HEK293 (cell line): ENCODE data around the gene KRT12.

Experiments used
- CTCF ChIA-PET: fragments of 350-600 bp; formaldehyde crosslinking; extraction: SDS; loops from one replicate; lab custom pipeline; 2021; ENCODE audit warnings: antibody characterized with exemption; lab: Yijun Ruan, JAX
- POLR2A ChIA-PET: fragments of 300-600 bp; formaldehyde crosslinking; extraction: SDS; loops from one replicate; lab custom pipeline; 2020; ENCODE audit warnings: antibody characterized with exemption, inconsistent platforms; lab: Yijun Ruan, JAX
- H3K27ac ChIP-seq: fragments of 200-500 bp; sonication (Bioruptor generic); 2 replicates; pipeline ENCODE4 v1.5.1; 2014; ENCODE audit warnings: low read depth, low read length, control low read depth, inconsistent platforms; ENCODE audit errors: extremely low read depth
- H3K36me3 ChIP-seq, 2 experiments: fragments of 200-500 bp in 1 of 2; sonication (Bioruptor generic) in 1 of 2; 1 replicate in 1 of 2; 2 replicates in 1 of 2; pipeline ENCODE4 v1.5.1; 2014 to 2017; ENCODE audit warnings: inconsistent platforms in 2 of 2, low read length in 2 of 2; ENCODE audit not compliant: control insufficient read depth in 2 of 2, insufficient read depth in 1 of 2
- H3K4me1 ChIP-seq: fragments of 200-500 bp; sonication (Bioruptor generic); 2 replicates; pipeline ENCODE4 v1.5.1; 2014; ENCODE audit warnings: mild to moderate bottlenecking, low read length, inconsistent platforms; ENCODE audit not compliant: control insufficient read depth, insufficient read depth
- H3K4me3 ChIP-seq: 2 replicates; pipeline ENCODE4 v1.5.1; 2011; ENCODE audit warnings: low read depth, mild to moderate bottlenecking, control low read depth, low read length, moderate library complexity
- H3K9me3 ChIP-seq: fragments of 200-500 bp; sonication (Bioruptor generic); 2 replicates; pipeline ENCODE4 v1.5.1; 2014; ENCODE audit warnings: low read depth, low read length, inconsistent platforms; ENCODE audit not compliant: control insufficient read depth, insufficient read depth
- BCL11A ChIP-seq: fragments of 450-650 bp; formaldehyde crosslinking; IDR thresholded peaks from 2 replicates; pipeline ENCODE4 v1.5.1; 2016; ENCODE audit warnings: low read depth, missing biosample characterization, missing genetic modification characterization
- GLIS1 ChIP-seq: fragments of 450-650 bp; formaldehyde crosslinking; IDR thresholded peaks from 2 replicates; pipeline ENCODE4 v1.5.1; 2016; ENCODE audit warnings: missing biosample characterization, missing genetic modification characterization
- REPIN1 ChIP-seq: fragments of 450-650 bp; formaldehyde crosslinking; IDR thresholded peaks from 2 replicates; pipeline ENCODE4 v1.5.1; 2017; ENCODE audit warnings: missing biosample characterization, missing genetic modification characterization, low read depth
- SCRT1 ChIP-seq: fragments of 450-650 bp; formaldehyde crosslinking; IDR thresholded peaks from 2 replicates; pipeline ENCODE4 v1.5.1; 2016; ENCODE audit warnings: missing biosample characterization, missing genetic modification characterization, borderline replicate concordance
- SCRT2 ChIP-seq: fragments of 450-650 bp; formaldehyde crosslinking; IDR thresholded peaks from 2 replicates; pipeline ENCODE4 v1.5.1; 2016; ENCODE audit warnings: missing biosample characterization, missing genetic modification characterization
- SP7 ChIP-seq: fragments of 450-650 bp; formaldehyde crosslinking; IDR thresholded peaks from 2 replicates; pipeline ENCODE4 v1.5.1; 2016; ENCODE audit warnings: missing biosample characterization, missing genetic modification characterization
- ZBTB20 ChIP-seq: fragments of 450-650 bp; formaldehyde crosslinking; IDR thresholded peaks from 2 replicates; pipeline ENCODE4 v1.5.1; 2016; ENCODE audit warnings: missing biosample characterization, missing genetic modification characterization
- ZBTB8A ChIP-seq: fragments of 450-650 bp; formaldehyde crosslinking; IDR thresholded peaks from 2 replicates; pipeline ENCODE4 v1.5.1; 2016; ENCODE audit warnings: missing biosample characterization, missing genetic modification characterization
- ZFP37 ChIP-seq: fragments of 450-650 bp; formaldehyde crosslinking; IDR thresholded peaks from 2 replicates; pipeline ENCODE4 v1.5.1; 2016; ENCODE audit warnings: missing biosample characterization, missing genetic modification characterization
- ZNF132 ChIP-seq: fragments of 450-650 bp; formaldehyde crosslinking; IDR thresholded peaks from 2 replicates; pipeline ENCODE4 v1.5.1; 2017; ENCODE audit warnings: missing biosample characterization, missing genetic modification characterization, borderline replicate concordance
- ZNF133 ChIP-seq: fragments of 450-650 bp; formaldehyde crosslinking; IDR thresholded peaks from 2 replicates; pipeline ENCODE4 v1.5.1; 2016; ENCODE audit warnings: missing biosample characterization, missing genetic modification characterization
- ZNF266 ChIP-seq: fragments of 450-650 bp; formaldehyde crosslinking; IDR thresholded peaks from 2 replicates; pipeline ENCODE4 v1.5.1; 2016; ENCODE audit warnings: missing biosample characterization, missing genetic modification characterization, low read depth
- ZNF423 ChIP-seq: fragments of 450-650 bp; formaldehyde crosslinking; IDR thresholded peaks from 2 replicates; pipeline ENCODE4 v1.5.1; 2016; ENCODE audit warnings: missing biosample characterization, missing genetic modification characterization
- ZNF558 ChIP-seq: fragments of 450-650 bp; formaldehyde crosslinking; IDR thresholded peaks from 2 replicates; pipeline ENCODE4 v1.5.1; 2016; ENCODE audit warnings: missing biosample characterization, missing genetic modification characterization
- ZNF664 ChIP-seq: fragments of 450-650 bp; formaldehyde crosslinking; IDR thresholded peaks from 2 replicates; pipeline ENCODE4 v1.5.1; 2016; ENCODE audit warnings: missing biosample characterization, missing genetic modification characterization
- ZNF785 ChIP-seq: fragments of 450-650 bp; formaldehyde crosslinking; IDR thresholded peaks from 2 replicates; pipeline ENCODE4 v1.5.1; 2016; ENCODE audit warnings: missing biosample characterization, missing genetic modification characterization
- ZNF791 ChIP-seq: fragments of 450-650 bp; formaldehyde crosslinking; IDR thresholded peaks from 2 replicates; pipeline ENCODE4 v1.5.1; 2016; ENCODE audit warnings: missing biosample characterization, missing genetic modification characterization
- TF ChIP-seq, protein P1 (sequence below): fragments of 450-650 bp; formaldehyde crosslinking; IDR thresholded peaks from 2 replicates; pipeline ENCODE4 v1.5.1; 2016; ENCODE audit warnings: missing biosample characterization, missing genetic modification characterization
- TF ChIP-seq, protein P2 (sequence below): fragments of 450-650 bp; formaldehyde crosslinking; IDR thresholded peaks from 2 replicates; pipeline ENCODE4 v1.5.1; 2016; ENCODE audit warnings: missing biosample characterization, missing genetic modification characterization
- TF ChIP-seq, protein P3 (sequence below): fragments of 450-650 bp; formaldehyde crosslinking; IDR thresholded peaks from 2 replicates; pipeline ENCODE4 v1.5.1; 2016; ENCODE audit warnings: missing biosample characterization, missing genetic modification characterization

Gene KRT12

GRCh38 chr17:40849723-40850122 is 17.3 kb downstream of the KRT12 start (continued):
- TF ChIP-seq BCL11A (tag by site-specific recombination) = no peak
- TF ChIP-seq, all 188 proteins: peak for 0

- H3K9me3 ChIP-seq = no peaks in the 10 kb centered on the region
- H3K36me3 ChIP-seq = no peaks in the 10 kb centered on the region
- ChIA-PET POLR2A (no interaction called here), CTCF (interaction anchor here (0.6 to 3.4 kb wide), 4 partner anchors 8 to 800 kb away, joined by 3 to 17 read pairs (median 4); no protein-coding TSS in a partner anchor)
- H3K4me1 ChIP-seq = no peaks in the 10 kb centered on the region
- no peak overlapping the region for H3K27ac ChIP-seq
- no peak for TF ChIP-seq ZBTB20 (tag by site-specific recombination)
- TF ChIP-seq SP7 (tag by site-specific recombination) = peak; percentile 64
- H3K4me3 ChIP-seq = no peak overlapping the region
These were observed 18.3 kb downstream of the KRT12 start for GRCh38 chr17:40848583-40849235.

DNA sequence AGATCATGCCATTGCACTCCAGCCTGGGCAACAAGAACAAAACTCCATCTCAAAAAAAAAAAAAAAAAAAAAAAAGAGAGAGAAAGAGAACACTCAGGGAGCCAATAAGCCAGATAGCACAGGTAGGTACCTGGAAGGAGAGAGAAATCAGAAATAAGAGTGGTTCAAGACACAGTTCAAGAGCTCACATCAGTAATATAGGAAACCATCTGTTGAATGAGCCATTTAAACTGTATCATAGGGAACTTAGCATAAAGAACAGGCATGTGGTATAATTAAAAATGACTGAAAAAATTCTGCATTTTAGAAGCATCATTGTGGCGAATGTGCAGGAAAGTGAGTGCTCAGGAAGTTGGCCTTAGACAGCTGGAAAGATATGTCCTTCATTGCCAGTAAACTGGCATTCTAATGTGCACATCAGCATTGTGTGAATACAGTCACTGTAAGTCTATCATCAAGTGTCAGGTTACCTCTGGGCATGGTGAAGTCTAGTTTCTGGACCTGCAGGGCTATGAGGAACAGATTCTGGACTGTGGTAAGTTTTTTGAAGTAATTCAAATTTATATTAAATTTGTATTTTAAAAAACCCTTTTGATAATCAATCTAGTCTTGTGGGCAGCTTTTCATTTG is 20.4 kb downstream of the KRT12 start:
- Histone ChIP-seq H3K9me3 (no peaks in the 10 kb centered on the region), H3K4me3 (no peak overlapping the region), H3K4me1 (no peaks in the 10 kb centered on the region), H3K36me3 (no peaks in the 10 kb centered on the region), H3K27ac (no peak overlapping the region)
- ChIA-PET CTCF (interaction anchor here (0.7 to 3.4 kb wide), 4 partner anchors 10 to 815 kb away, joined by 3 to 17 read pairs (median 3); no protein-coding TSS in a partner anchor), POLR2A (no interaction called here)
- TF ChIP-seq ZBTB8A (tag by site-specific recombination) = no peak
- TF ChIP-seq SCRT2 (tag by site-specific recombination) = peak; percentile 82
- no peak for TF ChIP-seq ZNF791
- peak; percentile 74 for TF ChIP-seq SCRT1 (tag by site-specific recombination)

GRCh38 chr17:40844671-40845107 is 22.3 kb downstream of the KRT12 start:
- TF ChIP-seq ZNF664 (tag by site-specific recombination) (no peak), REPIN1 (tag by site-specific recombination) (no peak), ZNF132 (tag by site-specific recombination) (no peak), SCRT1 (tag by site-specific recombination) (no peak), ZNF558 (tag by site-specific recombination) (no peak), ZFP37 (no peak), ZNF785 (no peak), ZNF266 (tag by site-specific recombination) (no peak), GLIS1 (tag by site-specific recombination) (no peak), ZNF423 (tag by site-specific recombination) (no peak), ZNF133 (tag by site-specific recombination) (no peak)
- TF ChIP-seq, protein P1, sequence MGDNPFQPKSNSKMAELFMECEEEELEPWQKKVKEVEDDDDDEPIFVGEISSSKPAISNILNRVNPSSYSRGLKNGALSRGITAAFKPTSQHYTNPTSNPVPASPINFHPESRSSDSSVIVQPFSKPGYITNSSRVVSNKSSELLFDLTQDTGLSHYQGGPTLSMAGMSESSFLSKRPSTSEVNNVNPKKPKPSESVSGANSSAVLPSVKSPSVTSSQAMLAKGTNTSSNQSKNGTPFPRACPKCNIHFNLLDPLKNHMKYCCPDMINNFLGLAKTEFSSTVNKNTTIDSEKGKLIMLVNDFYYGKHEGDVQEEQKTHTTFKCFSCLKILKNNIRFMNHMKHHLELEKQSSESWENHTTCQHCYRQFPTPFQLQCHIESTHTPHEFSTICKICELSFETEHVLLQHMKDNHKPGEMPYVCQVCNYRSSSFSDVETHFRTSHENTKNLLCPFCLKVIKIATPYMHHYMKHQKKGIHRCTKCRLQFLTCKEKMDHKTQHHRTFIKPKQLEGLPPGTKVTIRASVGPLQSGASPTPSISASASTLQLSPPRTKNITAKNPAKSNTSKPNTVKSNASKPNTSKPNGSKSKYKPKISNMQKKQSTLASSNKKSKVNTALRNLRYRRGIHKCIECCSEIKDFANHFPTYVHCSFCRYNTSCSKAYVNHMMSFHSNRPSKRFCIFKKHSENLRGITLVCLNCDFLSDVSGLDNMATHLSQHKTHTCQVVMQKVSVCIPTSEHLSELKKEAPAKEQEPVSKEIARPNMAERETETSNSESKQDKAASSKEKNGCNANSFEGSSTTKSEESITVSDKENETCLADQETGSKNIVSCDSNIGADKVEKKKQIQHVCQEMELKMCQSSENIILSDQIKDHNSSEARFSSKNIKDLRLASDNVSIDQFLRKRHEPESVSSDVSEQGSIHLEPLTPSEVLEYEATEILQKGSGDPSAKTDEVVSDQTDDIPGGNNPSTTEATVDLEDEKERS (tag by site-specific recombination) = no peak
- TF ChIP-seq, protein P2, sequence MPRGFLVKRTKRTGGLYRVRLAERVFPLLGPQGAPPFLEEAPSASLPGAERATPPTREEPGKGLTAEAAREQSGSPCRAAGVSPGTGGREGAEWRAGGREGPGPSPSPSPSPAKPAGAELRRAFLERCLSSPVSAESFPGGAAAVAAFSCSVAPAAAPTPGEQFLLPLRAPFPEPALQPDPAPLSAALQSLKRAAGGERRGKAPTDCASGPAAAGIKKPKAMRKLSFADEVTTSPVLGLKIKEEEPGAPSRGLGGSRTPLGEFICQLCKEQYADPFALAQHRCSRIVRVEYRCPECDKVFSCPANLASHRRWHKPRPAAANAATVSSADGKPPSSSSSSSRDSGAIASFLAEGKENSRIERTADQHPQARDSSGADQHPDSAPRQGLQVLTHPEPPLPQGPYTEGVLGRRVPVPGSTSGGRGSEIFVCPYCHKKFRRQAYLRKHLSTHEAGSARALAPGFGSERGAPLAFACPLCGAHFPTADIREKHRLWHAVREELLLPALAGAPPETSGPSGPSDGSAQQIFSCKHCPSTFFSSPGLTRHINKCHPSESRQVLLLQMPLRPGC = no peak
- TF ChIP-seq, protein P3, sequence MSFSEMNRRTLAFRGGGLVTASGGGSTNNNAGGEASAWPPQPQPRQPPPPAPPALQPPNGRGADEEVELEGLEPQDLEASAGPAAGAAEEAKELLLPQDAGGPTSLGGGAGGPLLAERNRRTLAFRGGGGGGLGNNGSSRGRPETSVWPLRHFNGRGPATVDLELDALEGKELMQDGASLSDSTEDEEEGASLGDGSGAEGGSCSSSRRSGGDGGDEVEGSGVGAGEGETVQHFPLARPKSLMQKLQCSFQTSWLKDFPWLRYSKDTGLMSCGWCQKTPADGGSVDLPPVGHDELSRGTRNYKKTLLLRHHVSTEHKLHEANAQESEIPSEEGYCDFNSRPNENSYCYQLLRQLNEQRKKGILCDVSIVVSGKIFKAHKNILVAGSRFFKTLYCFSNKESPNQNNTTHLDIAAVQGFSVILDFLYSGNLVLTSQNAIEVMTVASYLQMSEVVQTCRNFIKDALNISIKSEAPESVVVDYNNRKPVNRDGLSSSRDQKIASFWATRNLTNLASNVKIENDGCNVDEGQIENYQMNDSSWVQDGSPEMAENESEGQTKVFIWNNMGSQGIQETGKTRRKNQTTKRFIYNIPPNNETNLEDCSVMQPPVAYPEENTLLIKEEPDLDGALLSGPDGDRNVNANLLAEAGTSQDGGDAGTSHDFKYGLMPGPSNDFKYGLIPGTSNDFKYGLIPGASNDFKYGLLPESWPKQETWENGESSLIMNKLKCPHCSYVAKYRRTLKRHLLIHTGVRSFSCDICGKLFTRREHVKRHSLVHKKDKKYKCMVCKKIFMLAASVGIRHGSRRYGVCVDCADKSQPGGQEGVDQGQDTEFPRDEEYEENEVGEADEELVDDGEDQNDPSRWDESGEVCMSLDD = no peak
- H3K4me3 ChIP-seq = no peak overlapping the region
- POLR2A ChIA-PET = no interaction called here
- no peak overlapping the region for H3K27ac ChIP-seq
- no peaks in the 10 kb centered on the region for H3K36me3 ChIP-seq
- H3K9me3 ChIP-seq = no peaks in the 10 kb centered on the region
- no peaks in the 10 kb centered on the region for H3K4me1 ChIP-seq
- CTCF ChIA-PET = interaction anchor here (0.5 to 1.8 kb wide), 7 partner anchors 12 to 818 kb away, joined by 3 to 12 read pairs (median 4); no protein-coding TSS in a partner anchor
